Left lung (tissue), 10 donors: Measurements from ENCODE around the gene PNLDC1. TPM values are rescaled to one million over a fixed set of nuclear protein-coding genes. Genes with fewer than 3 reads are reported as not detected.
"Not testable (repeated sequence)": the region's sequence is repeated elsewhere in the genome, so short reads cannot be mapped to it uniquely, and the experiment has no call there.

ENCODE experiments used
- ATAC-seq: fragments of 200-7000 bp; cut with Tn5 transposase; one replicate; pipeline ENCODE4 v1.9.1; 2020; ENCODE audit warnings: moderate library complexity
- DNase-seq, 4 donors: peaks; one replicate each; pipeline ENCODE4 v3.0.0-alpha.2; 2013 to 2020
- H3K27ac ChIP-seq, 2 donors: fragments of 200-600 bp; sonication (generic) in 1 of 2; one replicate each; pipeline versions ENCODE4 v1.5.0 to v1.8.0; 2020 to 2021
- H3K27me3 ChIP-seq, 2 donors: fragments of 200-600 bp; sonication (generic) in 1 of 2; one replicate each; pipeline versions ENCODE4 v1.5.0 to v1.8.0; 2020 to 2021
- H3K36me3 ChIP-seq, 2 donors: fragments of 200-600 bp; sonication (generic) in 1 of 2; one replicate each; pipeline versions ENCODE4 v1.5.0 to v1.8.0; 2020 to 2021
- H3K4me1 ChIP-seq, 2 donors: fragments of 200-600 bp; one replicate each; pipeline ENCODE4 v1.8.0; 2021
- H3K4me3 ChIP-seq, 2 donors: fragments of 200-600 bp; sonication (generic) in 1 of 2; one replicate each; pipeline versions ENCODE4 v1.5.0 to v1.8.0; 2020 to 2021; ENCODE audit warnings: mild to moderate bottlenecking in 1 of 2
- H3K9me3 ChIP-seq, 2 donors: fragments of 200-600 bp; sonication (generic) in 1 of 2; one replicate each; pipeline versions ENCODE4 v1.5.0 to v1.8.0; 2020 to 2021
- intact Hi-C, 2 donors: fragments of 100-400 bp; cut with DNase I; formaldehyde crosslinking; loops; one replicate each; pipeline versions ENCODE4 v1.11.2 to v1.14.2; 2022
- polyA plus RNA-seq, 6 donors: library from polyadenylated mRNA; unstranded; fragments of 120-200 nt; gene quantifications; one replicate each; pipeline ENCODE4 v1.2.1, GENCODE V29; 2013; ENCODE audit not compliant: insufficient read length in 6 of 6
- total RNA-seq, 2 donors: library from RNA; stranded (reverse); fragmentation: NEBNext Ultra II Directional; extraction: Animal tissue kit (Norgen Biotek cat#: 25700); gene quantifications; one replicate each; pipeline ENCODE4 v1.2.1, GENCODE V29; 2021
- TF ChIP-seq, protein P1 (sequence below), 2 donors: fragments of 200-600 bp; sonication (generic) in 1 of 2; IDR thresholded peaks; one replicate each; pipeline versions ENCODE4 v1.5.0 to v1.8.0; 2021; ENCODE audit warnings: antibody characterized with exemption in 2 of 2
- donor health status: DM: no; HTN: yes; CAD: no.
- donor health status: DM: no; HTN: no; CAD: no.

PNLDC1 gene
- total and polyA plus RNA-seq, 8 donors = 0.09 to 0.50 (median 0.20) TPM

DNA sequence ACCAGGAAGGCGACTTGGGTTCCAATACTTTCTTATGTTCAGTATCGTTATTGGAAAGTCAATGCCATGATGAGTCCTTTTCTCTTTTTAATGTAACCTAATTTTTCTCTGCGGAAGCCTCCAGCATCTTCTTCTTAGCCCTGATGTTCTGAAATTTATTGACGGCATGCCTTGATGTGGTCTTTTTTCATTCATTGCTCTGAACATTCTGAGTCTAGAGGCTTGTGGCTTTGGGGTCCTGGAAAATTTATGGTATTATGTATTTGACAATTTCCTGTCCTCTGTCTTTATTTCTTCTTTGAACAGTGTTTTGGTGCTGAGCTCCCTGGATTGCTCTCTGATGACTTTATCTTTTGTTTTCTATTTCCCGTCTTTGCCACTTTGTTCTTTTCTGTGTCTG is 62.0 kb downstream of the PNLDC1 start:
- ATAC-seq (no peak), DNase-seq (no peak)
- H3K9me3 ChIP-seq = peaks cover 0 to 4% of the 10 kb centered on the region in 2 donors
- H3K36me3 ChIP-seq = no peaks in the 10 kb centered on the region
- intact Hi-C loops = loop anchor here in 1 of 2 donors (10.0 kb wide), 2 partner anchors 83 to 593 kb away; no protein-coding TSS in a partner anchor
- no peak overlapping the region for H3K27ac ChIP-seq
- H3K4me1 ChIP-seq = peaks cover 0 to 6% of the 10 kb centered on the region in 2 donors
- H3K4me3 ChIP-seq = no peak overlapping the region
- TF ChIP-seq, protein P1, sequence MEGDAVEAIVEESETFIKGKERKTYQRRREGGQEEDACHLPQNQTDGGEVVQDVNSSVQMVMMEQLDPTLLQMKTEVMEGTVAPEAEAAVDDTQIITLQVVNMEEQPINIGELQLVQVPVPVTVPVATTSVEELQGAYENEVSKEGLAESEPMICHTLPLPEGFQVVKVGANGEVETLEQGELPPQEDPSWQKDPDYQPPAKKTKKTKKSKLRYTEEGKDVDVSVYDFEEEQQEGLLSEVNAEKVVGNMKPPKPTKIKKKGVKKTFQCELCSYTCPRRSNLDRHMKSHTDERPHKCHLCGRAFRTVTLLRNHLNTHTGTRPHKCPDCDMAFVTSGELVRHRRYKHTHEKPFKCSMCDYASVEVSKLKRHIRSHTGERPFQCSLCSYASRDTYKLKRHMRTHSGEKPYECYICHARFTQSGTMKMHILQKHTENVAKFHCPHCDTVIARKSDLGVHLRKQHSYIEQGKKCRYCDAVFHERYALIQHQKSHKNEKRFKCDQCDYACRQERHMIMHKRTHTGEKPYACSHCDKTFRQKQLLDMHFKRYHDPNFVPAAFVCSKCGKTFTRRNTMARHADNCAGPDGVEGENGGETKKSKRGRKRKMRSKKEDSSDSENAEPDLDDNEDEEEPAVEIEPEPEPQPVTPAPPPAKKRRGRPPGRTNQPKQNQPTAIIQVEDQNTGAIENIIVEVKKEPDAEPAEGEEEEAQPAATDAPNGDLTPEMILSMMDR (IDR thresholded peaks at IDR 0.05) = no peak
- H3K27me3 ChIP-seq = peaks cover 0 to 5% of the 10 kb centered on the region in 2 donors

DNA sequence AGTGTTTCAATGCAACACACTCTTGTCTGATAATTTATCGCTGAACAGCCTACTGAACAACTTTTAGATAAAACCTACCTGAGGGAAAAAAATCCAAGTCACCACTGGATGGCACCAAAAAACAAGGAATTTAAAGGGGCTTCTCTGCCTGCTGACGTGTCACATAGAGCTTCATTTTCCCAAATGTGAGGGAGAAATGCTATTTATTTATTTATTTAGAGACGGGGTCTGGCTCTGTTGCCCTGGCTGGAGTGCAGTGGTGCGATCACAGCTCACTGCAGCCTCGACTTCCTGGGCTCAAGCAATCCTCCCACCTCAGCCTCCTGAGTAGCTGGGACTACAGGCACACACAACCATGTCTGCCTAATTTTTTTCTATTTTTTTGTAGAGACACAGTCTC is 63.3 kb downstream of the PNLDC1 start:
- H3K27me3 ChIP-seq, H3K36me3 ChIP-seq, H3K4me3 ChIP-seq, H3K9me3 ChIP-seq, H3K4me1 ChIP-seq, H3K27ac ChIP-seq: not testable (repeated sequence)
- TF ChIP-seq, protein P1 (IDR thresholded peaks at IDR 0.05) = peak in 1 of 2 donors; percentile 35
- intact Hi-C loops = loop anchor here in 1 of 2 donors (10.0 kb wide), 2 partner anchors 81 to 591 kb away; no protein-coding TSS in a partner anchor
- DNase-seq (peak in 2 of 4 donors; percentile 53 to 76), ATAC-seq (peak; percentile 90)

- peaks cover 0 to 6% of the 10 kb centered on the region in 2 donors for H3K4me1 ChIP-seq
- no peaks in the 10 kb centered on the region for H3K36me3 ChIP-seq
- peaks cover 0 to 5% of the 10 kb centered on the region in 2 donors for H3K27me3 ChIP-seq
- H3K4me3 ChIP-seq = no peak overlapping the region
- H3K9me3 ChIP-seq = no peaks in the 10 kb centered on the region
- ATAC-seq (no peak), DNase-seq (no peak)
- no peak overlapping the region for H3K27ac ChIP-seq
- TF ChIP-seq, protein P1 (IDR thresholded peaks at IDR 0.05) = no peak
- intact Hi-C loops = loop anchor here in 1 of 2 donors (10.0 kb wide), 2 partner anchors 79 to 589 kb away; no protein-coding TSS in a partner anchor
Observed at GRCh38 chr6:159865226-159865920, 65.3 kb downstream of the PNLDC1 start.

- H3K4me1 ChIP-seq = peaks cover 0 to 5% of the 10 kb centered on the region in 2 donors
Observed at GRCh38 chr6:159866286-159867247, 66.5 kb downstream of the PNLDC1 start.

More at GRCh38 chr6:159866286-159867247, 66.5 kb downstream of the PNLDC1 start:
- peaks cover 0 to 5% of the 10 kb centered on the region in 2 donors for H3K27me3 ChIP-seq
- H3K4me3 ChIP-seq = no peak overlapping the region
- intact Hi-C loops = loop anchor here in 1 of 2 donors (10.0 kb wide), 2 partner anchors 78 to 588 kb away; no protein-coding TSS in a partner anchor
- H3K27ac ChIP-seq = no peak overlapping the region
- H3K36me3 ChIP-seq = no peaks in the 10 kb centered on the region
- DNase-seq (no peak), ATAC-seq (no peak)
- TF ChIP-seq, protein P1 (IDR thresholded peaks at IDR 0.05) = no peak
- H3K9me3 ChIP-seq = no peaks in the 10 kb centered on the region

Other genes with a start within 250 kb of the PNLDC1 start
- gene SOD2, start 107.0 kb upstream of the PNLDC1 start, total RNA-seq = 100 to 1,000 TPM; 179 to 879 TPM
- 10 to 100 TPM; 83.7 to 91.9 (median 88.2) TPM for gene SOD2, start 107.0 kb upstream of the PNLDC1 start, polyA plus RNA-seq
- 100 to 1,000 TPM in 1 of 2 donors, 10 to 100 TPM in 1; 66.6 to 104 TPM for gene WTAP, start 72.8 kb upstream of the PNLDC1 start, total RNA-seq
- gene WTAP, start 72.8 kb upstream of the PNLDC1 start, polyA plus RNA-seq = 100 to 1,000 TPM; 116 to 135 (median 128) TPM
- 100 to 1,000 TPM in 1 of 2 donors, 10 to 100 TPM in 1; 31.4 to 116 TPM for gene ACAT2, start 38.2 kb upstream of the PNLDC1 start, total RNA-seq
- gene ACAT2, start 38.2 kb upstream of the PNLDC1 start, polyA plus RNA-seq = 10 to 100 TPM; 25.2 to 37.7 (median 29.4) TPM
- 100 to 1,000 TPM; 112 to 170 TPM for gene TCP1, start 10.7 kb upstream of the PNLDC1 start, total RNA-seq
- gene TCP1, start 10.7 kb upstream of the PNLDC1 start, polyA plus RNA-seq = 100 to 1,000 TPM; 237 to 267 (median 250) TPM
- 10 to 100 TPM; 56.0 to 67.5 TPM for gene MRPL18, start 9.8 kb upstream of the PNLDC1 start, total RNA-seq
- 10 to 100 TPM; 49.8 to 61.8 (median 56.2) TPM for gene MRPL18, start 9.8 kb upstream of the PNLDC1 start, polyA plus RNA-seq
- gene MAS1, start 90.7 kb downstream of the PNLDC1 start, total RNA-seq = under 1 TPM in 1 of 2 donors, not detected in 1; 0.03 TPM
- under 1 TPM; 0.02 to 0.07 (median 0.05) TPM for gene MAS1, start 90.7 kb downstream of the PNLDC1 start, polyA plus RNA-seq
- 100 to 1,000 TPM; 141 to 153 TPM for gene IGF2R, start 168.8 kb downstream of the PNLDC1 start, total RNA-seq
- 10 to 100 TPM; 56.5 to 61.1 (median 58.4) TPM for gene IGF2R, start 168.8 kb downstream of the PNLDC1 start, polyA plus RNA-seq